HL-60 (cell line): ENCODE data around the gene ZNF365.

ENCODE experiments used
- POLR2AphosphoS5 ChIP-seq: IDR thresholded peaks from 2 replicates; pipeline ENCODE4 v1.6.1; 2012; ENCODE audit warnings: low read depth
- TF ChIP-seq, protein P1 (sequence below): IDR thresholded peaks from 2 replicates; pipeline ENCODE4 v1.6.1; 2012; ENCODE audit warnings: low read depth; ENCODE audit not compliant: insufficient replicate concordance

DNA sequence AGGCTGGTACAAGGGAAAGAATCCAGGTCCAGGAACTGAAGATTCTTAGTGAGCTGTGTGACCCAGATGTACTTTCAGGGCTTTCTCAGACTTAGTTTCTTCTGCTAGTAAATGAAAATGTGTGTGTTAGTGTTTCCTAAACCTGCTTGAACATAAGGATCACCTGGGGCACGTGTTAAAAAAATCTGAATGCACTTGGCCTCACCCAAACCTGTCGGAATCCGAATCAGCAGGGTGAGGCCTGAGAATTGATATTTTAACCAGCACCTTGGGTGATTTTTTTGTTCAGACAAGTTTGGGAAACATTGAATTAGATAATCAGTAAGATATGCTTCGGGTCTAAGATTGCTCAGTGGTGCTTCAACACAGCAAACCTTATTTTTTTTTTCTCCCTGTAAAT, 59.7 kb downstream of the ZNF365 start:
- TF ChIP-seq, protein P1, sequence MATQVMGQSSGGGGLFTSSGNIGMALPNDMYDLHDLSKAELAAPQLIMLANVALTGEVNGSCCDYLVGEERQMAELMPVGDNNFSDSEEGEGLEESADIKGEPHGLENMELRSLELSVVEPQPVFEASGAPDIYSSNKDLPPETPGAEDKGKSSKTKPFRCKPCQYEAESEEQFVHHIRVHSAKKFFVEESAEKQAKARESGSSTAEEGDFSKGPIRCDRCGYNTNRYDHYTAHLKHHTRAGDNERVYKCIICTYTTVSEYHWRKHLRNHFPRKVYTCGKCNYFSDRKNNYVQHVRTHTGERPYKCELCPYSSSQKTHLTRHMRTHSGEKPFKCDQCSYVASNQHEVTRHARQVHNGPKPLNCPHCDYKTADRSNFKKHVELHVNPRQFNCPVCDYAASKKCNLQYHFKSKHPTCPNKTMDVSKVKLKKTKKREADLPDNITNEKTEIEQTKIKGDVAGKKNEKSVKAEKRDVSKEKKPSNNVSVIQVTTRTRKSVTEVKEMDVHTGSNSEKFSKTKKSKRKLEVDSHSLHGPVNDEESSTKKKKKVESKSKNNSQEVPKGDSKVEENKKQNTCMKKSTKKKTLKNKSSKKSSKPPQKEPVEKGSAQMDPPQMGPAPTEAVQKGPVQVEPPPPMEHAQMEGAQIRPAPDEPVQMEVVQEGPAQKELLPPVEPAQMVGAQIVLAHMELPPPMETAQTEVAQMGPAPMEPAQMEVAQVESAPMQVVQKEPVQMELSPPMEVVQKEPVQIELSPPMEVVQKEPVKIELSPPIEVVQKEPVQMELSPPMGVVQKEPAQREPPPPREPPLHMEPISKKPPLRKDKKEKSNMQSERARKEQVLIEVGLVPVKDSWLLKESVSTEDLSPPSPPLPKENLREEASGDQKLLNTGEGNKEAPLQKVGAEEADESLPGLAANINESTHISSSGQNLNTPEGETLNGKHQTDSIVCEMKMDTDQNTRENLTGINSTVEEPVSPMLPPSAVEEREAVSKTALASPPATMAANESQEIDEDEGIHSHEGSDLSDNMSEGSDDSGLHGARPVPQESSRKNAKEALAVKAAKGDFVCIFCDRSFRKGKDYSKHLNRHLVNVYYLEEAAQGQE, result no peak
- no peak for TF ChIP-seq POLR2AphosphoS5
